Trophoblast cell (in vitro differentiated cells and primary cell): ENCODE measurements around the gene PMM1.

ENCODE experiments used
- DNase-seq, 2 donors: peaks; one replicate each; pipeline ENCODE4 v3.0.0-alpha.2; 2016
- H2AFZ ChIP-seq: 2 replicates; pipeline ENCODE4 v1.6.1; 2013; ENCODE audit warnings: low read length, moderate library complexity, mild to moderate bottlenecking; ENCODE audit not compliant: insufficient read depth, poor library complexity
- H2AK5ac ChIP-seq: 2 replicates; pipeline ENCODE4 v1.6.1; 2013; ENCODE audit warnings: mild to moderate bottlenecking, low read length
- H2BK120ac ChIP-seq: 2 replicates; pipeline ENCODE4 v1.6.1; 2013; ENCODE audit warnings: low read length, mild to moderate bottlenecking, moderate library complexity; ENCODE audit not compliant: insufficient read depth, poor library complexity
- H2BK12ac ChIP-seq: 2 replicates; pipeline ENCODE4 v1.6.1; 2013; ENCODE audit warnings: mild to moderate bottlenecking, low read length, moderate library complexity
- H2BK5ac ChIP-seq: 2 replicates; pipeline ENCODE4 v1.6.1; 2013; ENCODE audit warnings: low read length, low read depth, moderate library complexity, mild to moderate bottlenecking; ENCODE audit not compliant: poor library complexity
- H3K14ac ChIP-seq: 2 replicates; pipeline ENCODE4 v1.6.1; 2013; ENCODE audit warnings: mild to moderate bottlenecking, low read length
- H3K18ac ChIP-seq: 2 replicates; pipeline ENCODE4 v1.6.1; 2013; ENCODE audit warnings: mild to moderate bottlenecking, low read length
- H3K23ac ChIP-seq: 2 replicates; pipeline ENCODE4 v1.6.1; 2013; ENCODE audit warnings: low read length
- H3K27ac ChIP-seq: 2 replicates; pipeline ENCODE4 v1.5.1; 2013; ENCODE audit warnings: low read depth, mild to moderate bottlenecking, inconsistent platforms, low read length, moderate library complexity
- H3K27me3 ChIP-seq: 2 replicates; pipeline ENCODE4 v1.6.1; 2013; ENCODE audit warnings: inconsistent platforms, mild to moderate bottlenecking, low read length, moderate library complexity; ENCODE audit not compliant: insufficient read depth
- H3K36me3 ChIP-seq, 2 experiments: 1 replicate in 1 of 2; 2 replicates in 1 of 2; pipeline ENCODE4 v1.6.1; 2013; ENCODE audit warnings: low read length in 2 of 2, mild to moderate bottlenecking in 2 of 2, moderate library complexity in 1 of 2; ENCODE audit not compliant: insufficient read depth in 2 of 2, control insufficient read depth in 1 of 2
- H3K4ac ChIP-seq: 2 replicates; pipeline ENCODE4 v1.6.1; 2013; ENCODE audit warnings: low read depth, mild to moderate bottlenecking, low read length, moderate library complexity
- H3K4me1 ChIP-seq, 2 experiments: 1 replicate in 1 of 2; 2 replicates in 1 of 2; pipeline ENCODE4 v1.6.1; 2013; ENCODE audit warnings: low read length in 2 of 2, mild to moderate bottlenecking in 2 of 2, moderate library complexity in 1 of 2; ENCODE audit not compliant: insufficient read depth in 2 of 2, control insufficient read depth in 1 of 2
- H3K4me2 ChIP-seq: 2 replicates; pipeline ENCODE4 v1.6.1; 2013; ENCODE audit warnings: inconsistent platforms, mild to moderate bottlenecking, low read length, moderate library complexity
- H3K4me3 ChIP-seq: 2 replicates; pipeline ENCODE4 v1.5.1; 2013; ENCODE audit warnings: mild to moderate bottlenecking, low read depth, low read length, inconsistent platforms
- H3K79me1 ChIP-seq: one replicate; pipeline ENCODE4 v1.6.1; 2013; ENCODE audit warnings: low read length
- H3K79me2 ChIP-seq: 2 replicates; pipeline ENCODE4 v1.6.1; 2013; ENCODE audit warnings: low read length, mild to moderate bottlenecking; ENCODE audit not compliant: control insufficient read depth, insufficient read depth, poor library complexity
- H3K9ac ChIP-seq: 2 replicates; pipeline ENCODE4 v1.6.1; 2013; ENCODE audit warnings: mild to moderate bottlenecking, low read length
- H3K9me3 ChIP-seq: 2 replicates; pipeline ENCODE4 v1.6.1; 2013; ENCODE audit warnings: low read depth, mild to moderate bottlenecking, control low read depth, inconsistent platforms, low read length; ENCODE audit not compliant: insufficient read depth
- H4K12ac ChIP-seq: 2 replicates; pipeline ENCODE4 v1.6.1; 2013; ENCODE audit warnings: low read depth, mild to moderate bottlenecking, low read length, moderate library complexity
- H4K8ac ChIP-seq: 2 replicates; pipeline ENCODE4 v1.6.1; 2013; ENCODE audit warnings: low read depth, mild to moderate bottlenecking, low read length, moderate library complexity
- H4K91ac ChIP-seq: one replicate; pipeline ENCODE4 v1.6.1; 2013; ENCODE audit warnings: low read depth, mild to moderate bottlenecking, low read length, moderate library complexity
- WGBS: extraction: QIAGEN DNeasy Blood & Tissue Kit; methylation state at CpG from one replicate; pipeline ENCODE4 v1.1.7; 2013; ENCODE audit warnings: missing lambda C conversion rate; ENCODE audit not compliant: insufficient read length, insufficient coverage; ENCODE audit errors: extremely low coverage; 5-methylcytosine and 5-hydroxymethylcytosine counted together

Gene PMM1

GRCh38 chr22:41535244-41535643 is 54.4 kb downstream of the PMM1 start:
- DNase-seq = peak in 1 of 2 donors; percentile 17
- Histone ChIP-seq H3K27me3 (no peaks in the 10 kb centered on the region), H3K14ac (no peak overlapping the region), H3K4me2 (no peak overlapping the region), H3K9ac (no peak overlapping the region), H3K18ac (no peak overlapping the region), H4K91ac (no peak overlapping the region), H2BK120ac (no peak overlapping the region), H3K79me2 (no peaks in the 10 kb centered on the region), H3K9me3 (no peaks in the 10 kb centered on the region), H4K8ac (no peak overlapping the region), H3K79me1 (no peaks in the 10 kb centered on the region), H3K4me1 (no peaks in the 10 kb centered on the region), H3K27ac (no peak overlapping the region), H3K23ac (no peak overlapping the region), H2AK5ac (no peak overlapping the region), H3K4ac (no peak overlapping the region), H4K12ac (no peak overlapping the region), H2BK12ac (no peak overlapping the region), H2AFZ (no peak overlapping the region), H3K4me3 (no peak overlapping the region), H2BK5ac (no peak overlapping the region), H3K36me3 (peaks cover 38 to 45% of the 10 kb centered on the region in 2 experiments)
- WGBS = no CpG with 5 or more reads among the region's 5 CpGs

GRCh38 chr22:41534219-41534618 is 55.4 kb downstream of the PMM1 start:
- no peak for DNase-seq

GRCh38 chr22:41532908-41533825 is 56.5 kb downstream of the PMM1 start:
- Histone ChIP-seq H3K4me2 (no peak overlapping the region), H3K27me3 (no peaks in the 10 kb centered on the region), H4K8ac (no peak overlapping the region), H3K18ac (no peak overlapping the region), H2BK120ac (no peak overlapping the region), H2AK5ac (no peak overlapping the region), H2AFZ (no peak overlapping the region), H4K12ac (no peak overlapping the region), H3K27ac (no peak overlapping the region), H2BK5ac (no peak overlapping the region), H2BK12ac (no peak overlapping the region), H3K4me3 (no peak overlapping the region), H3K79me2 (no peaks in the 10 kb centered on the region), H3K36me3 (peaks cover 40 to 50% of the 10 kb centered on the region in 2 experiments), H4K91ac (no peak overlapping the region), H3K14ac (no peak overlapping the region), H3K23ac (no peak overlapping the region), H3K9ac (no peak overlapping the region), H3K79me1 (no peaks in the 10 kb centered on the region), H3K4ac (no peak overlapping the region), H3K4me1 (no peaks in the 10 kb centered on the region), H3K9me3 (no peaks in the 10 kb centered on the region)
- peak; percentile 50 to 79 for DNase-seq
- WGBS = no CpG with 5 or more reads among the region's 19 CpGs

More at GRCh38 chr22:41534219-41534618, 55.4 kb downstream of the PMM1 start:
- Histone ChIP-seq H4K12ac (no peak overlapping the region), H3K79me1 (no peaks in the 10 kb centered on the region), H3K14ac (no peak overlapping the region), H4K91ac (no peak overlapping the region), H3K27me3 (no peaks in the 10 kb centered on the region), H3K4ac (no peak overlapping the region), H2BK5ac (no peak overlapping the region), H3K4me1 (no peaks in the 10 kb centered on the region), H3K9ac (no peak overlapping the region), H3K9me3 (no peaks in the 10 kb centered on the region), H3K36me3 (peaks cover 36 to 46% of the 10 kb centered on the region in 2 experiments), H2AFZ (no peak overlapping the region), H2BK12ac (no peak overlapping the region), H2AK5ac (no peak overlapping the region), H3K4me3 (no peak overlapping the region), H4K8ac (no peak overlapping the region), H3K23ac (no peak overlapping the region), H3K79me2 (no peaks in the 10 kb centered on the region), H3K4me2 (no peak overlapping the region), H3K27ac (no peak overlapping the region), H3K18ac (no peak overlapping the region), H2BK120ac (no peak overlapping the region)
- no CpG with 5 or more reads among the region's 8 CpGs for WGBS

DNA sequence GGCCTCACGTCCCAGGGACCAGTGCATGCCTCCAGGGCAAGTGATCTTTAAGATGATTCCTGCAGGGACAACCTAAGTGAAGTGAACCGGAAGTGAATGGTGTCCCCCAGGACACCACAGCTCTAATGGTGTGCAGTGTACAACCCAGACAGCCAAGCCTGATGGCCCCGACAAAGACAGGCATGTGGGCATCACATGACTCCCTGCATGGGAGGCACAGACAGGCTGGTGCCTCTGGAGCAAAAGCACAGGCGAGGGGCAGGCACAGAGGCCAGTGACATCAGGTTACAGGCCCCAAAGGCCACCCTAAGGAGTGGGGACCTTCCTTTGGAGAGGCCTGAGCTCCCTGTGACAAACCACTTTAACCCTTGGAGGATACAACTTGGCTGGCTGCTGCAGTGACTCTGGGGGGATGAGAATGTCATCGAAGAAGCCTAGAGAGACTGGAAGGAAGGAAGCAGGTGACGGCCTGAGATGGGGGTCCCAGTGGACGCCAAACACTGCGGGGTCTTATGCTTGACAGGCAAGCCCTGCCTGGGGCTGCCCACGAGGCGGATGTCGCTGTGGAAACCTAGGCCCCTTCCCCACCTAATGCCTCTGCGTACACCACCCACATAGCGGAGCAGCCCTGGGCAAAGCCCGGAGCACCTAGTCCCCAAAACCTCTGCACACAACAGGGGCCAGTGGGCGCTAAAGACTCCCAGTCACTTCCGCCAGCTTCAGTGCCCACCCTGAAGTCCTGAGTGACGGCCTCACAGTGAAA is 57.7 kb downstream of the PMM1 start:
- Histone ChIP-seq H3K14ac (no peak overlapping the region), H3K4ac (no peak overlapping the region), H2BK5ac (no peak overlapping the region), H3K23ac (no peak overlapping the region), H3K4me2 (no peak overlapping the region), H3K4me3 (no peak overlapping the region), H4K12ac (peak overlapping the region; percentile 3), H2AK5ac (no peak overlapping the region), H3K18ac (no peak overlapping the region), H2BK12ac (no peak overlapping the region), H3K36me3 (peaks cover 52 to 58% of the 10 kb centered on the region in 2 experiments), H3K9ac (no peak overlapping the region), H3K79me1 (no peaks in the 10 kb centered on the region), H4K91ac (no peak overlapping the region), H3K79me2 (no peaks in the 10 kb centered on the region), H4K8ac (no peak overlapping the region), H2BK120ac (no peak overlapping the region), H3K27me3 (no peaks in the 10 kb centered on the region), H3K4me1 (no peaks in the 10 kb centered on the region), H2AFZ (no peak overlapping the region), H3K27ac (no peak overlapping the region), H3K9me3 (no peaks in the 10 kb centered on the region)
- WGBS = no CpG with 5 or more reads among the region's 17 CpGs
- DNase-seq = no peak
